GM23338 (cell line): ENCODE data around the gene HSPA12A.

ENCODE experiments used
- CREB1 ChIP-seq: fragments of 250-450 bp; sonication (Bioruptor Pico); IDR thresholded peaks from 2 replicates; pipeline ENCODE4 v1.5.0; 2020; ENCODE audit warnings: low read depth, mild to moderate bottlenecking, moderate library complexity
- CTCF ChIP-seq, 2 experiments: fragments of 200-600 bp in 1 of 2; sonication (generic) in 1 of 2; conservative IDR thresholded peaks; 2 replicates each; pipeline versions ENCODE4 v1.5.1 to v1.6.1; 2016 to 2017; ENCODE audit warnings: antibody characterized with exemption in 2 of 2, low read depth in 2 of 2, mild to moderate bottlenecking in 2 of 2, moderate library complexity in 1 of 2
- ETS1 ChIP-seq: IDR thresholded peaks from 2 replicates; pipeline ENCODE4 v1.6.1; 2016; ENCODE audit warnings: antibody characterized with exemption
- EZH2 ChIP-seq: fragments of 200-600 bp; sonication (generic); IDR thresholded peaks from one replicate; pipeline ENCODE4 v1.8.0; 2017; ENCODE audit warnings: antibody characterized with exemption, mild to moderate bottlenecking, low read depth; ENCODE audit not compliant: unreplicated experiment
- EZH2phosphoT487 ChIP-seq: fragments of 200-600 bp; sonication (generic); IDR thresholded peaks from one replicate; pipeline ENCODE4 v1.8.1; 2018; ENCODE audit warnings: antibody characterized with exemption; ENCODE audit not compliant: unreplicated experiment
- POLR2AphosphoS5 ChIP-seq: IDR thresholded peaks from 2 replicates; pipeline ENCODE4 v1.6.1; 2016; ENCODE audit warnings: antibody characterized with exemption, low read depth
- ZNF331 ChIP-seq: fragments of 250-450 bp; sonication (Bioruptor Pico); IDR thresholded peaks from 2 replicates; pipeline ENCODE4 v1.5.0; 2020; ENCODE audit warnings: low read depth, mild to moderate bottlenecking, moderate library complexity
- TF ChIP-seq, protein P1 (sequence below): IDR thresholded peaks from one replicate; pipeline ENCODE4 v1.6.1; 2018; ENCODE audit warnings: antibody characterized with exemption; ENCODE audit not compliant: unreplicated experiment

DNA sequence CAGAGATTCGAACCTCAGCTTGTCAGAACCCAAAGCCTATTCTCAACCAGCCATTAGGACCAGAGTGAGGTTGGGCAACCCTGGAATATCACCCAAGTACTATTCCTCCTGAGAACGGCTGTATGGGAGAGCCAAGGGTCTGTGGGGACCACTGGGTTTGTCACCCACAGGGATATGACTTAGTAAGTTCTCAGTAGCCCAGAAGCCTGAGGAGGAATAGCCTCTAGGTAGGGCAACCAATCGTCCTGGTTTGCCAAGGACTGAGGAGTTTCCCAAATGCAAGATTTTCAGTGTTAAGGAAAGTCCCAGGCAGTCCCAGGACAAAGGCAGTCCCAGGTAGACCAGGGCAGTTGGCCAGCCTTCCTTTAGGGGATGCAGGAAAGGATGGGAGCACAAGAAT is 74.9 kb downstream of the HSPA12A start:
- TF ChIP-seq EZH2 (no peak), CTCF (conservative IDR thresholded peaks at IDR 0.05; ENCODE audit: low read depth in 2 of 2) (no peak), POLR2AphosphoS5 (no peak), EZH2phosphoT487 (no peak), CREB1 (CRISPR knock-in tag) (no peak), ETS1 (no peak), ZNF331 (CRISPR knock-in tag) (no peak)
- TF ChIP-seq, protein P1, sequence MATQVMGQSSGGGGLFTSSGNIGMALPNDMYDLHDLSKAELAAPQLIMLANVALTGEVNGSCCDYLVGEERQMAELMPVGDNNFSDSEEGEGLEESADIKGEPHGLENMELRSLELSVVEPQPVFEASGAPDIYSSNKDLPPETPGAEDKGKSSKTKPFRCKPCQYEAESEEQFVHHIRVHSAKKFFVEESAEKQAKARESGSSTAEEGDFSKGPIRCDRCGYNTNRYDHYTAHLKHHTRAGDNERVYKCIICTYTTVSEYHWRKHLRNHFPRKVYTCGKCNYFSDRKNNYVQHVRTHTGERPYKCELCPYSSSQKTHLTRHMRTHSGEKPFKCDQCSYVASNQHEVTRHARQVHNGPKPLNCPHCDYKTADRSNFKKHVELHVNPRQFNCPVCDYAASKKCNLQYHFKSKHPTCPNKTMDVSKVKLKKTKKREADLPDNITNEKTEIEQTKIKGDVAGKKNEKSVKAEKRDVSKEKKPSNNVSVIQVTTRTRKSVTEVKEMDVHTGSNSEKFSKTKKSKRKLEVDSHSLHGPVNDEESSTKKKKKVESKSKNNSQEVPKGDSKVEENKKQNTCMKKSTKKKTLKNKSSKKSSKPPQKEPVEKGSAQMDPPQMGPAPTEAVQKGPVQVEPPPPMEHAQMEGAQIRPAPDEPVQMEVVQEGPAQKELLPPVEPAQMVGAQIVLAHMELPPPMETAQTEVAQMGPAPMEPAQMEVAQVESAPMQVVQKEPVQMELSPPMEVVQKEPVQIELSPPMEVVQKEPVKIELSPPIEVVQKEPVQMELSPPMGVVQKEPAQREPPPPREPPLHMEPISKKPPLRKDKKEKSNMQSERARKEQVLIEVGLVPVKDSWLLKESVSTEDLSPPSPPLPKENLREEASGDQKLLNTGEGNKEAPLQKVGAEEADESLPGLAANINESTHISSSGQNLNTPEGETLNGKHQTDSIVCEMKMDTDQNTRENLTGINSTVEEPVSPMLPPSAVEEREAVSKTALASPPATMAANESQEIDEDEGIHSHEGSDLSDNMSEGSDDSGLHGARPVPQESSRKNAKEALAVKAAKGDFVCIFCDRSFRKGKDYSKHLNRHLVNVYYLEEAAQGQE: no peak
